Memory B cell (primary cell): ENCODE data around the gene TMEM235.

Experiments used
- ATAC-seq: fragments of 150-1000 bp; cut with Tn5 transposase; 2 replicates; pipeline ENCODE4 v1.10.0; 2021; ENCODE audit warnings: low read depth, mild to moderate bottlenecking, moderate library complexity
- DNase-seq, 2 donors: peaks; one replicate each; pipeline ENCODE4 v3.0.0; 2022; ENCODE audit warnings: low spot score in 2 of 2
- H3K27ac Mint-ChIP-seq: one replicate; pipeline ENCODE4 v1.8.0; 2022; ENCODE audit warnings: mild to moderate bottlenecking, moderate library complexity, mixed read lengths
- H3K27me3 Mint-ChIP-seq: one replicate; pipeline ENCODE4 v1.8.0; 2022; ENCODE audit warnings: mixed read lengths
- H3K36me3 Mint-ChIP-seq: one replicate; pipeline ENCODE4 v1.8.0; 2022; ENCODE audit warnings: mild to moderate bottlenecking, mixed read lengths
- H3K4me1 Mint-ChIP-seq: one replicate; pipeline ENCODE4 v1.8.0; 2022; ENCODE audit warnings: mixed read lengths
- H3K4me3 Mint-ChIP-seq: one replicate; pipeline ENCODE4 v1.8.0; 2022; ENCODE audit warnings: mild to moderate bottlenecking, moderate library complexity, mixed read lengths
- H3K9me3 Mint-ChIP-seq: one replicate; pipeline ENCODE4 v1.8.0; 2022; ENCODE audit warnings: mixed read lengths

Gene TMEM235

DNA sequence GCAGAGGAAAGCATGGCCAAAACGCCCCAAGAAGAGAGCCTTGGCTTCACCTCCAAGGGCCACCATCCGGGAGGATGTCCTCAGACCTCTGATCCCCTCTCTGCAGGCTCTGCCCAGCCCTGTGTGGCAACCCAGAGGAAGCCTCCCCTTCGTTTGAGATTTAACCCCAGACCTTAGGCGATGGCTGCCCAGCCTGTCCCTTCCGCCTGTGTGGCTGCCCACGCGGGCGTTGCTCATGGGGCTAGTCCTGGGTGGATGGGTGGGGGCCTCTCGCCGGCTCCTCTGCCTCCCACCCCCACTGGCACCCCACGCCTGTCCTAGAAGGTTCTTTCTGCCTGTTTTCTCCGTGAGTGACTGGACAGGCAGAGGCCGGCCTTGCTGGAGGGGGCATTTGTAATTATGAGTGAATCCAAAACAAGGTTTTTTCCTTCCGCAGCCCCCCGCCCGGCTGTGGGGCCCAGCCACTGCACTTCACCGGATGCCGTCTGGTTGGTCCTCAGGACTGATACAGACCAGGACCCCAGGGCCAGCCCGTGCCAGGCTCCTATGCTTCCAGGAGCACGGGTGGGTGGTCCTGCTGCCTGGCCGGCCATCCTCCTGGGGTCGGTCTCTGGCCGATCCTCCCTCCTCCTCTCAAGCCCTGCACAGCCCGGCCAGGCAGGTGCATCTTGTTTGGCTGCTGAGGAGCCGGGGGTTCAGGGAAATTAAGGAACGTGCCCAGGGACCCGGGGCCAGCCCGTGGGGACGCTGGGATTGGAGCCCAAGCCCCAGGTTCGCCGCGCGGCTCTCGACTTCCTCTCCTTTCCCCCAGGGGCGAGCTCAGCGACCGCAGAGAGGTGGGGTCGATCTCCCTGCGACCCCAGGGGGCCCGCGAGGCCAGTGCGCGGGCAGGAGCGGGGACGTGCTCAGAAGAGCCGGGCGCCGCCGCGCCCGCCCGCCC is at the start of gene TMEM235:
TMEM235 (plus strand) TSS at position 636 of the 940 bp plus-strand sequence. CDS start 393 bp downstream, outside the sequence.
- ATAC-seq (no peak), DNase-seq (peak in 1 of 2 donors; percentile 21)
- no peaks in the 10 kb centered on the region for H3K9me3 Mint-ChIP-seq
- H3K36me3 Mint-ChIP-seq, result no peaks in the 10 kb centered on the region
- no peak within 1 kb of the TSS for H3K27ac Mint-ChIP-seq
- H3K4me1 Mint-ChIP-seq, result peaks cover 13% of the 10 kb centered on the region
- H3K4me3 Mint-ChIP-seq, result peak within 1 kb of the TSS; percentile 52
- H3K27me3 Mint-ChIP-seq, result peaks cover 30% of the 10 kb centered on the region

DNA sequence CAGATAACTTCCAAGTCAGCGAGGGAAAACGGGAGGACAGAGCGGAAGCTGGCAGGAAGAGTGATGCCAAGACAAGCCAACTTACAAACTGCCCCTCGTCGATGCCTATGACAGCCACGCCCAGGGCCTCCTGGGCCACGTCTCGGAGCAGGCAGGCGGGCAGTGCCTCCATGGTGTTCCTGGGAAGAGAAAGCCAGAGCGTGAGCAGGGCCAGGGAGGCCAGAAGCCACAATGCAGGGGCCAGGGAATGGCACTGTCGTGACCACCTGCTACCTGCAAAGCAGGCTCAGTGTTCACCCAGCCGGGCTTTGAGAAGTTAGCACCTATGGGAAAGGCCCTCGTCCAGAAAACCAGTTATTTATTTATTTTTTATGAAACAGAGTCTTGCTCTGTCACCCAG is 48.9 kb upstream of the TMEM235 start:
- Mint-ChIP-seq H3K9me3 (no peaks in the 10 kb centered on the region), H3K4me1 (peaks cover 16% of the 10 kb centered on the region), H3K4me3 (no peak overlapping the region), H3K27ac (no peak overlapping the region), H3K27me3 (no peaks in the 10 kb centered on the region), H3K36me3 (no peaks in the 10 kb centered on the region)
- no peak for DNase-seq
- no peak for ATAC-seq

DNA sequence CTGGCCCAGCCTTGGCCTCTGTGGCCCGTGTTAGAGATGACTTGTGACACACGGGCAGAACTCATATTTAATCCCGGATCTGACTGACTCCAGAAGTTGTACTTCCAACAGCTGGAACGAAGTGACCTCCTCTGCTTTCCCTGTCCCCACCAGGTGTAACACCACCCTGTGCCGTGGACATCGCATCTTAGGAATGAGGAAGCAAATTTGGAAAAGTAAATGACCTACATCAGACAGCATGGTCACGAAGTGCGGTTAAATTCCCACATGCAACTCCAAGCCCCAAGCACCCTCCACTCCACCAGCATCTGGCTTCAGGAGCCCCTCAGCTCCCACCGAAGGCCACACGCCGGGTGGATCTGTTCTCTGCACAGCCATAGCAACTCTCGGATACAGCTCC is 47.5 kb upstream of the TMEM235 start:
- Mint-ChIP-seq H3K27me3 (no peaks in the 10 kb centered on the region), H3K27ac (no peak overlapping the region), H3K9me3 (no peaks in the 10 kb centered on the region), H3K36me3 (no peaks in the 10 kb centered on the region), H3K4me3 (no peak overlapping the region), H3K4me1 (peaks cover 22% of the 10 kb centered on the region)
- DNase-seq (no peak), ATAC-seq (no peak)

DNA sequence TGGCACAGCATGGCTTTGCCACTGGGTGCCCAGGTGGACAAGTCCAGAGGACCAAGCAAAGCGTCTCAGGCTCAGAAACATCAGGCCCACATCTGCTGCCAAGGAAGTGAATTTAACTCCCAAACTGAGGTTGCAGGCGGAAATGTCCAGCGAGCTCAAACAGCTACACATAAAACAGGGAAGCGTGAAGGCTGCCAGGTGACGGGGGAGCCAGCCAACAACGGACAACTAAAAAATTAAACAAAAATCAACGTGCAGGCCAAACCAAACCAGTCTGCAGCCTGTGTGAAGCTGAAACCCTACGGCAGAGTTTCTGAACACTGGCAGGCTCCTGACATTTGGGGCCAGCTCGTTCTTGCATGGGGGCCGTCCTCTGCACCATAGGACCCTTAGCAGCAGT is 47.1 kb upstream of the TMEM235 start:
- H3K4me3 Mint-ChIP-seq, result no peak overlapping the region
- ATAC-seq (no peak), DNase-seq (no peak)
- no peak overlapping the region for H3K27ac Mint-ChIP-seq
- H3K36me3 Mint-ChIP-seq, result no peaks in the 10 kb centered on the region
- H3K4me1 Mint-ChIP-seq, result peaks cover 22% of the 10 kb centered on the region
- no peaks in the 10 kb centered on the region for H3K9me3 Mint-ChIP-seq
- H3K27me3 Mint-ChIP-seq, result no peaks in the 10 kb centered on the region

DNA sequence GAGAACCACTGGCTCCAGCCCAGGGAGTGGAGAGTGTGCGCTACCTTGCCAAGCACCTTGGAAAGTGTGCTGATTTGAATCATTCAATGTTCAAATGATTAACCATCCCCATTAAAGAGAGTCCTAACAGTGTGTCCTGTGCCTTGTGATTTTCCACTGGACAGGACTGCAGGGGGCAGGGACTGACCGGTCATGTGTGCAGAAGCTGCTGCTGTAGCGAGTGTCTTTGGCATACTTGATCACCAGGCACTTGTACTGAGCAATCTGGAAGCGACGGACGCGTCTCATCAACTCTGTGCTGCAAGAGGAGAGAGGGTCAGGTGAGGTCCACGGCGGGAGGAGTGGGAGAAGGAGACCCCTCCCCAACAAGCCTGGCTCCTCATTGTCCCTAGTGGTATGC is 46.6 kb upstream of the TMEM235 start:
- Mint-ChIP-seq H3K27ac (no peak overlapping the region), H3K9me3 (no peaks in the 10 kb centered on the region), H3K4me3 (no peak overlapping the region), H3K27me3 (no peaks in the 10 kb centered on the region), H3K4me1 (peaks cover 22% of the 10 kb centered on the region), H3K36me3 (no peaks in the 10 kb centered on the region)
- DNase-seq (no peak), ATAC-seq (no peak)

DNA sequence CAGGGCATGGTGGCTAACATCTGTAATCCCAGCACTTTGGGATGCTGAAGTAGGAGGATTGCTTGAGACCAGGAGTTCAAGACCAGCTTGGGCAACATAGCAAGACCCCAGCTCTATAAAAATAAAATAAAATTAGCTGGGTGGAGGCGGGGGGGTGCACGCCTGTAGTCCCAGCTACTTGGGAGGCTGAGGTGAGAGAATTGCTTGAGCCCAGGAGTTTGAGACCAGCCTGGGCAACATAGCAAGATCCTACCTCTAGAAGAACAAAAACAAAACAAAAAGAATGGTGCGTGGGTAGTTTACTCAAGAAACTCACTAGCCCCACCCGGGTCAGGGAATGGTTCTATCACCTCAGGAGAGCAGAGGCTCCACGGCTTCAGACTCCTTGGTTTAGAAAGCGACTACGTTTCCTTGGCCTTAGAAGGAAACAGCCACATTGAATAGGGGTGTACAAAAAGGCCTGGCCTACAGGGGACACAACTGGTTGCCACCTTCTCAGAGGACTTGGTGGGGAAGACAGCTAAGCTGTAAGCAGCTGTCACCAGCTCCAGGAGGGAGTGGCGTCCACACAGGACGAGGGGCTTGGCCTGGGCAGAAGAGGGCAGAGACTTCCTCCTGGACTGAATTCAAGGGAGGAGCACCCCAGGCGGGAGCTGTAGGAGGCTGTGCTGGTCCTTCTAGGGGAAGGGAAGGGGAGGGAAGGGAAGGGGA is 45.3 kb upstream of the TMEM235 start:
- Mint-ChIP-seq H3K4me3 (peak overlapping the region; percentile 87), H3K27me3 (no peaks in the 10 kb centered on the region), H3K36me3 (no peaks in the 10 kb centered on the region), H3K9me3 (no peaks in the 10 kb centered on the region), H3K27ac (peak overlapping the region; percentile 80), H3K4me1 (peaks cover 18% of the 10 kb centered on the region)
- DNase-seq (no peak), ATAC-seq (no peak)

DNA sequence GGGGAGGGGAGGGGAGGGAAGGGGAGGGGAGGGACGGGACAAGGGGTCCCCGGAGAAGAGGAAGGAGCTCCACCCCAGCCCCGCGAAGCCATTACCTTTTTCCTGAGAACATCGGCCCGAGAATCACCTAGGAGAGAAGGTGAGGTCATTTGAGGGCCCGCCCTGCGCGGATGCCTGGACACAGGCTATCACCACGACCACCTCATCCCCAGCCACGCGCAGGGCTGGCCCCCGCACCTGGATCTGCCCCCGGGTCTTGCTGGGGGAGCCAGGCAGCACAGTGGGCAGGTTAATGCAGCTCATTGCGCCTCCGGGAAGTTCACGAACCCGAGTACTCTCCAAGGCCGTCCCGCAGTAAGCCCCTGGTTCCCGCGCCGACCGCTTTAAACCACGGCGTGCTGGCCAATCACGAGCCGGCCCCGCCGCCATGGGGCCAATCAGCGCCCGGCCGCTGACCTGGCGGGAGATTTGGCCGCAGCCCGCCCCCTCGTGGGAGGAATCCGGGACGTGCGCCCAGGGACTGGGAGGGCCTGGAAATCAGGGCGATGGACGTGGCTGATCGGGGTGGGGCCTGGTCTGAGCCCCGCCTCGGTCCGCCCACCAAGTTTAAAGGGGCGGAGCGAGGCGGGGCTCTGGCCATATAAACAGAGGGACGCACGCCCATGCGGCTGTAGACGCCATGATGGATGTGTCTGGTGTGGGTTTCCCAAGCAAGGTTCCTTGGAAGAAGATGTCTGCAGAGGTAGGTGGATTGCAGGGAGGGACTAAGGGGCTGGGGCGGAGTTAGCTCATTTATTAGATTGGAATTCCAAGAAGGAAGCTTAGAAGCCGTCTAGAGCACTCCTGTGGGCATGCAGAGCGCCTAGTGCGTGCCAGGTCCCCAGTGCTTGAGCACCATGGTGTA is 44.5 kb upstream of the TMEM235 start, which contains the start of the genes AFMID and TK1:
AFMID (plus strand) TSS at position 671 of the 904 bp plus-strand sequence; CDS start at position 680, 9 bp downstream.
TK1 (minus strand) TSS at position 361 of the 904 bp plus-strand sequence; CDS start at position 303, 58 bp downstream.
- Mint-ChIP-seq H3K9me3 (no peaks in the 10 kb centered on the region), H3K27me3 (no peaks in the 10 kb centered on the region), H3K27ac (peak within 1 kb of the TSS; percentile 80), H3K4me3 (peak within 1 kb of the TSS; percentile 87), H3K4me1 (peaks cover 18% of the 10 kb centered on the region), H3K36me3 (no peaks in the 10 kb centered on the region)
- ATAC-seq, result peak; percentile 87
- peak; percentile 79 to 88 for DNase-seq

DNA sequence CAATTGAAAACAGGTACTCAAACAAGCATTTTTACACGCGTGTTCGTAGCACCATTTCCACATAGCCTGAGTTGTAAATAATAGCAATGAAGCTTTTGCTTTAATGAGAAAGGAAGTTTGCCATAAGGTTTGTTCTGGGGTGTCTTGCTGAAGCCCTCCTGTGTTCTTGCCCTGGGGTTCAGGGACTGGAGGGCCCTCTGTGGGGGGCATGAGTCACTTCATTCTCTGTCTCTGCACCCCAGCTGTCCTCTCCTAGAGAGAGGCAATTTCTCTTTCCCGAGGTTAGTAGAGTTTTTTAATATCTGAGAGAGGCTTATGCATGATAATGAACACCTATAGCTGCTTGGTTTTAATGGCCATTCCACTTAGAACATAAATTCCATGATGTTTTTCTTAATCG is 34.7 kb upstream of the TMEM235 start:
- Mint-ChIP-seq H3K27me3 (no peaks in the 10 kb centered on the region), H3K27ac (no peak overlapping the region), H3K36me3 (peaks cover 2% of the 10 kb centered on the region), H3K4me3 (no peak overlapping the region), H3K4me1 (peaks cover 15% of the 10 kb centered on the region), H3K9me3 (no peaks in the 10 kb centered on the region)
- ATAC-seq, result no peak
- no peak for DNase-seq

DNA sequence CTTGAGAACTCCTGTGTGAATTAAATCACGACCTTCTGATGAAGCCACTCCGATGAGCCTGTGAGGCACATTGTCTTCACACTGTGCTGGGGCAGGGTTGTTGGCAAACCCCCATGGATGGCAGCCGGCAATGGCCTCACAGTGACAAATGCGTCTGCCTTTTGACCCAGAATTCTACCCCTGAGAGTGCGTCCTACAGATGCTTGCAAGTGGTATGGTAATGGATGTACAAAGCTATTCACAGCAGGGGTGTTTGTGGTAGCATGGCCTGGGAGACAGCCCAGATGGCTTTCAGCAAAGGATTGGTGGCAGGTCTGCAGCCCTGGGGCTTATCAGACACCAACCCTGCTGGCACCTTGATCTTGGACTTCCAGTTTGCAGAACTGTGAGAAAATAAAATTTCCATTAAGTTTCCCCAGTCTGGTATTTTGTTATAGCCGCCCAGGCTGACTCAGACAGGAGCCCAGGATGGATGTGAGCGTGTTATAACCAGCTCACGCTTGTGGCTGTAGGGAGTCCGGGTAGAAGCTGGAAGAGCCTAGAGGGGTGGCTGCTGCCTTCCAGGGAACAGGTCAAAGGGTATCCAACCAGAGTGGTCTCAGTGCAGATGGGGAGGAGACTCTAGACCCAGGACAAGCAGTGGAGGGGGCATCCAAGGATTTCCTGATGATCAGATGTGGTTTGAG is 34.1 kb upstream of the TMEM235 start:
- DNase-seq, result no peak
- Mint-ChIP-seq H3K27me3 (no peaks in the 10 kb centered on the region), H3K4me3 (peak overlapping the region; percentile 25), H3K27ac (no peak overlapping the region), H3K36me3 (peaks cover 2% of the 10 kb centered on the region), H3K9me3 (no peaks in the 10 kb centered on the region), H3K4me1 (peaks cover 15% of the 10 kb centered on the region)
- no peak for ATAC-seq

DNA sequence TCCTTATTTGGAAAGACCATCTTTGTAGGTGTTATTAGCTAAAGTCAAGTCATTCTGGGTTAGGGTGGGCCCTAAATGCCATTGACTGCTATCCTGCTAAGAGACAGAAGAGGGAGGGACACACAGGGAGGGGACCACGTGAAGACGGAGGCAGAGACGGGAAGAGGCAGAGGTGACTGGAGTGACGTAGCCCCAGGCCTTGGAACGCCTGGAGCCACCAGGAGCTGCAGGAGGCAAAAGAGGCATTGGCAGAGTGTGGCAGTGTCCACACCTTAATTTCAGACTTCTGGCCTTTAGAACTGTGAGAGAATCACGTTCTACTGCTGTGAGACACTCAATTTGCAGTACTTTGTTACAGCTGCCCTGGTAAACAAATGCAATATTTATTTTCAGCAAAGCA is 31.0 kb upstream of the TMEM235 start:
- H3K27me3 Mint-ChIP-seq, result no peaks in the 10 kb centered on the region
- H3K4me3 Mint-ChIP-seq, result no peak overlapping the region
- no peaks in the 10 kb centered on the region for H3K9me3 Mint-ChIP-seq
- no peak overlapping the region for H3K27ac Mint-ChIP-seq
- ATAC-seq, result no peak
- H3K4me1 Mint-ChIP-seq, result peaks cover 7% of the 10 kb centered on the region
- no peak for DNase-seq
- peaks cover 5% of the 10 kb centered on the region for H3K36me3 Mint-ChIP-seq

DNA sequence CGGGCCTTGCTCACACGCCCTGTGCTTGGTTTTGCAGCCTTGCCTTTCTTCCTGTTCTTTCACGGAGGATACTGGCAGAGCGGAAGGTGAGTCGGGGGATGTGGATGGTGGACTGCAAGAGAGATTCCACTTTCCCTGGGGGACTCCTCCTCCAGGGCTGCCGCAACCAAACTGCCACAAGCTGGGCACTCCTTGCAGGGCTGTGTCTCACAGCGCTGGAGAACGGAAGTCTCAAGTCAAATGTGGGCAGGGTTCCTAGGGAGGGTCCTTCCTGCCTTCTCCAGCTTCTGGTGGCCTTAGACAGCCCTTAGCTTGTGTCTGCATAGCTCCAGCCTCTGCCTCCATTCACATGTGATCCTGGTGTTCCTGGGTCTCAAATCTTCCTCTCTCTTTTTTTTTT is 28.8 kb upstream of the TMEM235 start:
- DNase-seq (no peak), ATAC-seq (no peak)
- no peaks in the 10 kb centered on the region for H3K27me3 Mint-ChIP-seq
- H3K4me3 Mint-ChIP-seq, result no peak overlapping the region
- H3K27ac Mint-ChIP-seq, result no peak overlapping the region
- peaks cover 5% of the 10 kb centered on the region for H3K36me3 Mint-ChIP-seq
- H3K4me1 Mint-ChIP-seq, result peaks cover 12% of the 10 kb centered on the region
- no peaks in the 10 kb centered on the region for H3K9me3 Mint-ChIP-seq

DNA sequence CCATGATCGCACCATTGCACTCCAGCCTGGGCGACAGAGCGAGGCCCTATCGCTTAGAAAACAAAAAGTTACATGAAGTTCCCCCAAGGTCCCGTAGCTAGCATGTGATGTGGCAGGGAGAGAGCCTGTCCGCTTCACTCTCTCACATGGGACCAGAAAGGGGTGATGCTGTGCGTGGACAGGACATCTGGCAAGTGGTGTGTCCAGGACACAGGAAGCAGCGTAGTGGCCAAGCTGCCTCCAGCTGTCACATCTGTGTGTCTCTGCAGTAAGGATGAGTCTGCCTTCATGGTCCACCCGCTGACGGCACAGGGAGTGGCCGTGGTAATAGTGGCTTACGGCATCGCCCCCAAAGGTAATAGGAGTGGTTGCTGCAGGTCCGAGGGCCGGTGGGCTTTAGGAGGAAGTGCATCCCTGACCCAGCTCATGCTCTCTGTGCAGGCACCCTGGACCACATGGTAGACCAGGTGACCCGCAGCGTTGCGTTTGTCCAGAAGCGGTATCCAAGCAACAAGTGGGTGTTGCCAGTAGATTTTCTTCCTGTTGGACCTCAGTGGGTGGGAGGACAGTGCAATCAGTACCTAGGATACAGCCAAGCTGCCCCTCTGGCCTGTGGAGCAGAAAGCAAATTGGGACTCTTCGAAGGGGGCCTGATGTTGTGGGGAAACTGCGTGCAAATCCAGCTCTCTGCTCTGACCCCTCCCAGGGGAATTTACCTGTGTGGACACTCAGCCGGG is 26.9 kb upstream of the TMEM235 start:
- DNase-seq, result no peak
- H3K4me3 Mint-ChIP-seq, result no peak overlapping the region
- peaks cover 4% of the 10 kb centered on the region for H3K4me1 Mint-ChIP-seq
- no peaks in the 10 kb centered on the region for H3K27me3 Mint-ChIP-seq
- peaks cover 5% of the 10 kb centered on the region for H3K36me3 Mint-ChIP-seq
- ATAC-seq, result no peak
- no peaks in the 10 kb centered on the region for H3K9me3 Mint-ChIP-seq
- H3K27ac Mint-ChIP-seq, result no peak overlapping the region
